ENCODE results near the gene C16orf74.

C16orf74 gene

DNA sequence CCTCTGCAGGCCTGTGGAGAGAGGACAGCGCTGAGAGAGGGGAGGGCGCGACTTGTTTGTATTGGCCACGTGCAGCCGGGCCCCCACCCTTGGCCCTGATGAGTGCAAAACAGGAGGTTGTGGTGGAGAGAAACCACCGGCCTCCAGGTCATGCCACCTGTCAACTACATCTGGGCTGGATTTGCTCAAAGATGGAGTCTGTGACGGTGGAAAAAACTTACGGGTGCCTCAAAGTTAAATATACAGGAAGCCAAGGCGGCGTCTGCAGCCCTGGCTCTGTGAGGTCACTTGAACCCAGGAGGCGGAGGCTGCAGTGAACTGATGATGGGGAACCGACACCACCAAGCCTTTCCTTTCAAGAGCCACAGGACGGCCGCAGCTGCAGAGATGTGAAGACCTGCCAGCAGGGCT lies 15.7 kb downstream of the C16orf74 start:
- no peaks in the 10 kb centered on the region for H3K9me3 ChIP-seq (ENCODE audit: control insufficient read depth in 5 of 5, low read length in 5 of 5)
- peaks cover 0 to 12% (median 6%) of the 10 kb centered on the region in 5 donors for H3K4me1 ChIP-seq (ENCODE audit: control insufficient read depth in 5 of 5, insufficient read depth in 5 of 5, low read length in 5 of 5)
- H3K4me3 ChIP-seq (ENCODE audit: low read depth in 1 of 5, low read length in 5 of 5) = no peak overlapping the region
- no peak overlapping the region for H3K9ac ChIP-seq (ENCODE audit: low read length in 5 of 5)
- H3K36me3 ChIP-seq (ENCODE audit: control insufficient read depth in 5 of 5, insufficient read depth in 5 of 5, low read length in 5 of 5) = no peaks in the 10 kb centered on the region
- H3K27ac ChIP-seq (ENCODE audit: low read depth, low read length) = no peak overlapping the region
- H3K27me3 ChIP-seq (ENCODE audit: control insufficient read depth in 5 of 5, insufficient read depth in 4 of 5, low read length in 5 of 5) = no peaks in the 10 kb centered on the region

DNA sequence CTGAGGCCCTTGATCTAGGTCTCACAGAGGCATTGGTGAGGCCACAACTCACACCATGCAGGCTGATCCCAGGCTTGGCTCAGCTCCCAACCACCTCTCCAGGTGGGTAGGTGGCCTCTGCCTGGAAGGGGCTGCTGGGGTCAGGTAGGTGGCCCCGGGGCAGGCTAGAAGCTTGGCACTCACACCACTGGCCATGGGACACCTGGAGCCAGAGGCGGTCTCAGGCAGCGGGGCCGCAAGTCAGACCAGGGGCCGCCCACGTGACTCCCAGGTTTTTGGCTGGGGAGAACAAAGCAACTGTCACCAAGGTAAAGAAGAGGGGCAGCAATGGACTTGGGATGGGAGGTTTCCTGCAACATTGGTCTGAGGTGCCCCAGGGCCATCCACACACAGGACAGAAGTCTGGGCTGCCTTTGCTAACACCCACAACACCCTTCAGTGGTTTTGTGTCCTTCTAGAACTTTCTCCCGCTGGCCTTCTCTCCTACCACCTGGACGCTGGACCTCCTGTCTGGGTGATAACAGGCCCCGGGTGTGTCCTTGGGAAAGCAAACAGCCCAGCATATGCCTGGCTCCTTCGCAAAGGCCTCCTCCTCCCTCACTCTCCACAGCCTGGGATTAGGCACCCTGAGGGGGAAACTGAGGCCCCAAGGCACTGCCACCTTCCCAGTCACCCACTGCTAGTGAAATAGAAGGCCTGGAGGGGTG lies 16.4 kb downstream of the C16orf74 start:
- Histone ChIP-seq H3K27me3 (ENCODE audit: control insufficient read depth in 5 of 5, insufficient read depth in 4 of 5, low read length in 5 of 5) (peaks cover 0 to under 1% (median 0%) of the 10 kb centered on the region in 5 donors), H3K4me1 (ENCODE audit: control insufficient read depth in 5 of 5, insufficient read depth in 5 of 5, low read length in 5 of 5) (peaks cover 0 to 12% (median 7%) of the 10 kb centered on the region in 5 donors), H3K9ac (ENCODE audit: low read length in 5 of 5) (no peak overlapping the region), H3K27ac (ENCODE audit: low read depth, low read length) (no peak overlapping the region), H3K36me3 (ENCODE audit: control insufficient read depth in 5 of 5, insufficient read depth in 5 of 5, low read length in 5 of 5) (no peaks in the 10 kb centered on the region), H3K4me3 (ENCODE audit: low read depth in 1 of 5, low read length in 5 of 5) (no peak overlapping the region), H3K9me3 (ENCODE audit: control insufficient read depth in 5 of 5, low read length in 5 of 5) (no peaks in the 10 kb centered on the region)

DNA sequence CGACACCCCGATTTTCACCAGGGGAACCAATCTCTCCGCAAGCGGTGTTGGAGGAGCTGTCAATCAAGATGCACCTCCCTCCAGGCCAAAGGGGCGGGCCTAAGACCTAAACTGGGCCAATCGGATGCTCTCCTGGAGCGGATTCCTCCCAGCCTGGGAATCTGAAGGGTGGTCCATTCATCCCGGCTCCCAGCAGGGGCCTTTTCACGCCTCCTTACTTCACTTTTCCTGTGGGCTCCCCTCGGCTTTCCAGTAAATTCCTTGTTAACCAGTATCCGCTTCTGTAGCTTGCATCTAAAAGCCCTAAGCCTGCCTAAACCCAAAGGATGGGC lies 17.1 kb downstream of the C16orf74 start:
- Histone ChIP-seq H3K9me3 (ENCODE audit: control insufficient read depth in 5 of 5, low read length in 5 of 5) (no peaks in the 10 kb centered on the region), H3K9ac (ENCODE audit: low read length in 5 of 5) (no peak overlapping the region), H3K27ac (ENCODE audit: low read depth, low read length) (no peak overlapping the region), H3K27me3 (ENCODE audit: control insufficient read depth in 5 of 5, insufficient read depth in 4 of 5, low read length in 5 of 5) (peaks cover 0 to 2% (median 0%) of the 10 kb centered on the region in 5 donors), H3K4me1 (ENCODE audit: control insufficient read depth in 5 of 5, insufficient read depth in 5 of 5, low read length in 5 of 5) (peaks cover 0 to 12% (median 7%) of the 10 kb centered on the region in 5 donors), H3K36me3 (ENCODE audit: control insufficient read depth in 5 of 5, insufficient read depth in 5 of 5, low read length in 5 of 5) (no peaks in the 10 kb centered on the region), H3K4me3 (ENCODE audit: low read depth in 1 of 5, low read length in 5 of 5) (no peak overlapping the region)

DNA sequence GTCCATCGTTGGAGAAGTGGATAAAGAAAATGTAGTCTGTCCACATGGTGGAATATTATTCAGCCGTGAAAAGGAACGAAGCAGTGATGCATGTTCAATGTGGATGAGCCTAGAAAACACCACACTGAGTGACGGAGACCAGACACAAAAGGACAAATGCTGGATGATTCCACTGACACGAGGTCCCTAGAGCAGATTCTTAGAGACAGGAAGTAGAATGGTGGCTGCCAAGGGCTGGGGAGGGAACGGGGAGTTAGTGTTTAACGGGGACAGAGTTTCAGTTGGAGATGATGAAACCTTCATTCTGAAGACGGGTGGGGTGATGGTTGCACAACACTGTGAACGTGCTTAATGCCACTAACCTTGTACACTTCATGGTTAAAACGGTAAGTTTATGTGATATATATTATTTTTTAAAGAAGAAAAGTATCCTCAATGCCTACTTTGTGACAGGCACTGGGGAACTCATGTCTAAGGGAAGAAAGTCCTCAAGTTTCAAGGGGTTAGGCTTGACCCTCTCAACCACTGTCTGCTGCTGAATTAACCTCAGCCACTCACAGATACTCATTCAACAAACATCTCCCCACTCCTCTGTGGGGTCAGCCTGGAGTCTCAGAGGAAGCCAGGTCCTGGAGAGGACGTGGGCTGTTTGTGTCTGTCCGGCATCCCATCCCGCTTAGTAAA lies 17.6 kb downstream of the C16orf74 start:
- Histone ChIP-seq H3K9me3 (ENCODE audit: control insufficient read depth in 5 of 5, low read length in 5 of 5) (no peaks in the 10 kb centered on the region), H3K9ac (ENCODE audit: low read length in 5 of 5) (no peak overlapping the region), H3K4me3 (ENCODE audit: low read depth in 1 of 5, low read length in 5 of 5) (no peak overlapping the region), H3K27ac (ENCODE audit: low read depth, low read length) (no peak overlapping the region), H3K4me1 (ENCODE audit: control insufficient read depth in 5 of 5, insufficient read depth in 5 of 5, low read length in 5 of 5) (peaks cover 0 to 12% (median 7%) of the 10 kb centered on the region in 5 donors), H3K27me3 (ENCODE audit: control insufficient read depth in 5 of 5, insufficient read depth in 4 of 5, low read length in 5 of 5) (peaks cover 0 to 2% (median 0%) of the 10 kb centered on the region in 5 donors), H3K36me3 (ENCODE audit: control insufficient read depth in 5 of 5, insufficient read depth in 5 of 5, low read length in 5 of 5) (no peaks in the 10 kb centered on the region)

DNA sequence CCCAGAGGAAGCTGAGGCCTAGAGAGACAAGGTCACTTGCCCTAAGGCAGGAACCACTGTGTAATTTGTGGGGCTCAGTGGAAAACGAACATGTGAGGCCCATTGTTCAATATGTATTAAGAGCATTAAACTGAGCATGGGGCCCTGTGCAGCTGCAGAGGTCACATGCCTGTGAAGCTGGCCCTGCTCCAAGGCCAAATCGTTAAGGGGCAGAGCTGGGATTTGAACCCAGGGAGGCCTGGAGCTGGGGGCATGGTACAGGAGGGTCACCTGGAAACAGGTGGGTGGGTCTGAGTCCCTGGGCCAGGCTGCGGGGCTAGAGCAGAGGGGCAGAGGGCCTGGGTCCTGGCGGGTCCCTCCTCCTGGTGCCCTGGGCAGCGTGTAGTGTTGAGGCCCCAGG lies 19.7 kb downstream of the C16orf74 start:
- H3K9ac ChIP-seq (ENCODE audit: low read length in 5 of 5) = no peak overlapping the region
- no peak overlapping the region for H3K4me3 ChIP-seq (ENCODE audit: low read depth in 1 of 5, low read length in 5 of 5)
- H3K36me3 ChIP-seq (ENCODE audit: control insufficient read depth in 5 of 5, insufficient read depth in 5 of 5, low read length in 5 of 5) = peaks cover 0 to 2% (median 0%) of the 10 kb centered on the region in 5 donors
- peaks cover 0 to 4% (median 0%) of the 10 kb centered on the region in 5 donors for H3K27me3 ChIP-seq (ENCODE audit: control insufficient read depth in 5 of 5, insufficient read depth in 4 of 5, low read length in 5 of 5)
- H3K9me3 ChIP-seq (ENCODE audit: control insufficient read depth in 5 of 5, low read length in 5 of 5) = no peaks in the 10 kb centered on the region
- no peak overlapping the region for H3K27ac ChIP-seq (ENCODE audit: low read depth, low read length)
- peaks cover 0 to 12% (median 7%) of the 10 kb centered on the region in 5 donors for H3K4me1 ChIP-seq (ENCODE audit: control insufficient read depth in 5 of 5, insufficient read depth in 5 of 5, low read length in 5 of 5)

DNA sequence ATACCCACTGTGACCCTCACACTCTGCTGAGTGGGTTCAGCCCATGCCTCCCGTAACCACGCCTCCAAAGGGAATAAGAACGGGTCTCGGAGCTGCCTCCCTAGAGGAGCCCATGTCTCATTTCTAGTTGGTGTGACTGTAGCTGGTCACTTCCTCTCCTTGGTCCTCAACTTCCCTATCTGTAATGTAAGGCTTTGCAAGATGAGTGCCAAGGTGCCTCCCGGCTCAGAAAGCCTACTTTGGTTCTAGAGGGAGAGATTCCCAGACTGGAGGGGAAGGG lies 20.8 kb downstream of the C16orf74 start:
- H3K27me3 ChIP-seq (ENCODE audit: control insufficient read depth in 5 of 5, insufficient read depth in 4 of 5, low read length in 5 of 5) = peaks cover 0 to 4% (median 0%) of the 10 kb centered on the region in 5 donors
- no peak overlapping the region for H3K27ac ChIP-seq (ENCODE audit: low read depth, low read length)
- peaks cover 0 to 12% (median 7%) of the 10 kb centered on the region in 5 donors for H3K4me1 ChIP-seq (ENCODE audit: control insufficient read depth in 5 of 5, insufficient read depth in 5 of 5, low read length in 5 of 5)
- H3K9ac ChIP-seq (ENCODE audit: low read length in 5 of 5) = no peak overlapping the region
- no peaks in the 10 kb centered on the region for H3K9me3 ChIP-seq (ENCODE audit: control insufficient read depth in 5 of 5, low read length in 5 of 5)
- peaks cover 0 to 3% (median 0%) of the 10 kb centered on the region in 5 donors for H3K36me3 ChIP-seq (ENCODE audit: control insufficient read depth in 5 of 5, insufficient read depth in 5 of 5, low read length in 5 of 5)
- no peak overlapping the region for H3K4me3 ChIP-seq (ENCODE audit: low read depth in 1 of 5, low read length in 5 of 5)

DNA sequence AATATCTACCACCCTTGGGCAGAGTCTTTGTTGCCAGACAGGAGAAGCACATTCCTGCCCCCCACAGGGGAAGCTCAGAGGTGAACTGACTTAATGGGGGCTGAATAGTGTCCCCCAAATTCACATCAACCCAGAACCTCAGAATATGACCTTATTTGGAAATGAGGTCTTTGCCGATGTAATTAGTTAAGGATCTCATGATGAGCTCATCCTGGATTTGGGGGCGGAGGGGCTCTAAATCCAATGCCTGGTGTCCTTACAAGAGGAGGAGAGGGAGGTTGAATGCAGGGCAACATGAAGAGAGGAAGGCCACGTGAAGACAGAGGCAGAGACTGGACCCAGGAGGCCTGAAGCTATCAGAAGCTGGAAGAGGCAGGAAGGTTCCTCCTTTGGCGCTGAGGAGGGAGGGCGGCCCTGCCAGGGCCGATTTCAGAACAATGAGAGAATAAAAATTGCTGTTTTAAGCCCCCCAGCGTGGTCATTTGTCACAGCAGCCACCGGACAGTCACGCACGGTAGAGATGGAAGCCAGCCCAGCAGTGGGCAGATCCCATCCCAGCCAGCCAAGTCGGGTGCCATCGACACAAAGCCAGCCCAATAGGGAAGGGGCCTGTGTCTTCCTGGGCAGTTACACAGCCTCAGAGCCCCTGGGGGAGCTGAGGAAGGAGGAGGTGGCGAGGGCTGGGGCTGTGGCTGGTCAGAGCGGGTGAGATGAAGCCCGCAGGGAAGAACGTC lies 21.3 kb downstream of the C16orf74 start:
- Histone ChIP-seq H3K4me1 (ENCODE audit: control insufficient read depth in 5 of 5, insufficient read depth in 5 of 5, low read length in 5 of 5) (peaks cover 0 to 12% (median 7%) of the 10 kb centered on the region in 5 donors), H3K9ac (ENCODE audit: low read length in 5 of 5) (no peak overlapping the region), H3K36me3 (ENCODE audit: control insufficient read depth in 5 of 5, insufficient read depth in 5 of 5, low read length in 5 of 5) (peaks cover 0 to 3% (median 0%) of the 10 kb centered on the region in 5 donors), H3K27me3 (ENCODE audit: control insufficient read depth in 5 of 5, insufficient read depth in 4 of 5, low read length in 5 of 5) (peaks cover 0 to 4% (median 0%) of the 10 kb centered on the region in 5 donors), H3K4me3 (ENCODE audit: low read depth in 1 of 5, low read length in 5 of 5) (no peak overlapping the region), H3K9me3 (ENCODE audit: control insufficient read depth in 5 of 5, low read length in 5 of 5) (no peaks in the 10 kb centered on the region), H3K27ac (ENCODE audit: low read depth, low read length) (no peak overlapping the region)

DNA sequence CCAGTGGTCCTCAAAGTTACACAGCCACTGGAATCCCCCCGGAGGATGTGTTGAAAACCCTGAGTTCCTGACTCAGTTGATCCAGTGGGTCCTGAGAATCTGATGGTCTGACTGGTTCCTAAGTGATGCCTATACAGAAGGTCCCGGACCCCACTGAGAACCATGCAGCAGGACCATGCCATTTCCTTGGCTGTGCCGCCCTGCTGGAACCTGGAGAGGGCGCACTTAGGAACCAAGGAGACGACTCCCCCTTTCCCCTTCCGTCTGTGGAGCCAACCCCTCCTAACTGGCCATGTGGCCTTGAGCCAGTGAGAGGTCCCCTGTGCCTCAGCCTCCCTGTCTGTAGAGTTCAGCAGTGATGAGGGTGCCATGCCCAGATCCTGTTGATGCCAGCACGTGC lies 22.0 kb downstream of the C16orf74 start:
- Histone ChIP-seq H3K9me3 (ENCODE audit: control insufficient read depth in 5 of 5, low read length in 5 of 5) (no peaks in the 10 kb centered on the region), H3K4me1 (ENCODE audit: control insufficient read depth in 5 of 5, insufficient read depth in 5 of 5, low read length in 5 of 5) (peaks cover 0 to 12% (median 7%) of the 10 kb centered on the region in 5 donors), H3K27ac (ENCODE audit: low read depth, low read length) (no peak overlapping the region), H3K4me3 (ENCODE audit: low read depth in 1 of 5, low read length in 5 of 5) (no peak overlapping the region), H3K36me3 (ENCODE audit: control insufficient read depth in 5 of 5, insufficient read depth in 5 of 5, low read length in 5 of 5) (peaks cover 0 to 3% (median 0%) of the 10 kb centered on the region in 5 donors), H3K9ac (ENCODE audit: low read length in 5 of 5) (no peak overlapping the region), H3K27me3 (ENCODE audit: control insufficient read depth in 5 of 5, insufficient read depth in 4 of 5, low read length in 5 of 5) (peaks cover 0 to 4% (median 0%) of the 10 kb centered on the region in 5 donors)

DNA sequence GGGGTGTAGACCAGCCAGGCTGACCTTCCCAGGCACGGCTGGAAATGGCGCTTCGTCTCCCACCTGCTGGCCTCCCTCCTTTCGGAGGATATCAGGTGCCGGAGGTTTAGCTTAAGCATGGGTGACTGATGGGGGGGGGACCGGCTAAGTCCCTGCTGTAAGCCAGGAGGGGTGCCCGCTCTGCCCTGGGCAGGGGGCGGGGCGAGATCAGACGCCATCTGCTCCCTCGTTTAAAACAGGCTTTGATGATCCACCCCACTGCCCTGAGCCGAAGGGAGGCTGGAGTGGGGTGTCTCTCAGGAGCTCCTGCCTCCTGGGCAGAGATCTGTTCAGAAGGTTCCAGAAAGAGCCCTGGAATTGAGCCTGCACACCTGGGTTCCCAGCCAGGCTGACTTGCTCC lies 26.0 kb downstream of the C16orf74 start:
- no peak overlapping the region for H3K9ac ChIP-seq (ENCODE audit: low read length in 5 of 5)
- peaks cover 0 to 3% (median 0%) of the 10 kb centered on the region in 5 donors for H3K36me3 ChIP-seq (ENCODE audit: control insufficient read depth in 5 of 5, insufficient read depth in 5 of 5, low read length in 5 of 5)
- peaks cover 0 to 2% (median 0%) of the 10 kb centered on the region in 5 donors for H3K4me1 ChIP-seq (ENCODE audit: control insufficient read depth in 5 of 5, insufficient read depth in 5 of 5, low read length in 5 of 5)
- no peak overlapping the region for H3K27ac ChIP-seq (ENCODE audit: low read depth, low read length)
- peaks cover 0 to 4% (median 0%) of the 10 kb centered on the region in 5 donors for H3K27me3 ChIP-seq (ENCODE audit: control insufficient read depth in 5 of 5, insufficient read depth in 4 of 5, low read length in 5 of 5)
- H3K4me3 ChIP-seq (ENCODE audit: low read depth in 1 of 5, low read length in 5 of 5) = no peak overlapping the region
- no peaks in the 10 kb centered on the region for H3K9me3 ChIP-seq (ENCODE audit: control insufficient read depth in 5 of 5, low read length in 5 of 5)
